Nucleus accumbens (tissue), 56 donors: ENCODE measurements around the gene MAST2.

Source experiments
- DNase-seq, 56 donors: peaks; one replicate each; lab custom pipeline; 2025; lab: John Stamatoyannopoulos, UW

The MAST2 gene

DNA sequence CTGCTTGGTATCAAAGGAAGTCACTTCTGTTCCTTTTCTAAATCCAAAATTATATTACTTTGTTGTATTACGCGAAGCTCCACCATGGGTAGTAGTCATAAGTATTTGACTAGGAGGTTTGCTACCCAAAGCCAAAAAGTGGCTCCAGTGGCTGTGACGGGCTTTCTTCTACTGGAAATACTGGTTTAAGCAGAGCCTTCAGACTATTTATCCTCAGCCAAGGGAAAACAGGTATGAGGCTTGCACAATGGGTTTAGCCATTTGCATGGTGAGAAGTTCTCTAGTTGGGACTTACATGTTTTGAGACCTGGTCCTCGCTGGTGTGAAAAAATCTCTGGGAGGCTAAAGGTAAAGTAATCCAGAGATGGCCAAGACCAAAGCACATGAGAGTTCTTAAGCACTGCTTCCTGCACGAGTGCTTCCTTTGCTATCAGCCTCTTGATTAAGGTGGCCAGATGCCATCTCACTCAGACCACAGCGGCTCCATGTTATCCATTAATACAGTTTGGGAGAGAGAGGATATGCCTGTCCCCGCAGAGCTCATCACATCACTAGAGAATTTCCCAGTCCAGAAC, 207.8 kb downstream of the MAST2 start:
- no peak for DNase-seq

DNA sequence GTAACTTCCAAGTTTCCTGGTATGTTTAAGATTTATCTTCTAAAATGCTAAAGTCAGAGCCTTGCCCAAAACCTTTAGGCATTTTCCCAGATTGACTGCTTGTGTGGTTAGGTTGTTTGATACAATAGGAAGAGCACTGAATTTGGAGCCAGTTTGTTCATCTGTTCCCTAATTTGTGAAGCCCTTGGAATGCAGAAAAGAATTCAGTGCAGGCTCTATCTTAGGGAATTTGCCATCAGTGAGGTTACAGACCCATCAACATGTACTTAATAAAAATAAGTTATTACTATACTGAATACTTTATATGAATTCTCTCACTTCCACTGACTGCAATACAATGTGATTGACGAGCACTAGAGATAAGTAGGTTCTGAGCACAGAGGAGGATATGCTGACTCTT, 208.8 kb downstream of the MAST2 start:
- no peak for DNase-seq

- no peak for DNase-seq
These were observed 210.2 kb downstream of the MAST2 start for GRCh38 chr1:46013581-46013980.

DNA sequence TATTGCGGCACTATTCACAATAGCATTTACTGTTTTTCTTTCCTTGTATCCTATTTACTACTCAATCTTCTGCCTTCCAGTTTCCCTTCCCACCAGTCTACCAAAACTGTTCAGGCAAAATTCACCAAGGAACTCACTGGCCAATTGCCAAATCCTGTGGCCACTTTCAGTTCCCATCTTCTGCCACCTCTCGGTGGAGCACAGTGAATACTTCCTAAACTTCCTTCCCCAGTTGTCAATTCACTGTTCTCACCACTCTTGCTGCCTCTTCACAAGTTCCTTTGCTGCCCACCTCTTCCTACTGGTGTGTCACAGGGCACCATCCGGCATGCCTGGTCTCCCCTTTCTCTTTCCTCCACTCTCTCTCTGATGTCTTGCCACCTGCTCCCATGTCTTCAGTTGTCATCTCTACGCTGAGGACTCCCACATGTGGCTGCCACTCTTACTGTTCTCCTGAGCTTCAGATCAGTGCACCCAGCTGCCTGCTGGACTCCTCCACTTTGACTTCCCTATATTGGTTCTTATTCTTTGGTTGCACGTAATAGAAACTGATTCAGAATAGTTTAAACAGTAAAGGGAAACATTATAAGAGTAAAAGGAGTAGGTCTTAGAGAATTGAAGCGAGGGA, 214.6 kb downstream of the MAST2 start:
- DNase-seq: no peak

DNA sequence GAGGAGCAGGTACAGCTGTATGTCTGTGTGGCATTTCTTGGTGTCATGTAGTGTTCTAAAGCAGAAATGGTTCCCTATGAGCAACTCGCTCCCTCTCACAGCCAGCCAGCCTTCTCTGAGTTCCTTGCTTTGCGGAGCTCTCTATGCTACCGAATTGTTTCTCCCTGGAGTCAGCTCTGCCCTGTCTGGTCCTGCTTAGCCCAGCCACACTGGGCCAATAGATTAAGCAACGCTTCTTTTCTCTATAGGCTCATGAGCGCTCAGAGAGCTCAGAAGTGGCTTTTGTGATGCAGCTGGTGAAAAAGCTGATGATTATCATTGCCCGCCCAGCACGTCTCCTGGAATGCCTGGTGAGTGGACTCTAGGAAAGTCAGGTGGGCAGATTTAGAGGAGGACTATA, 215.9 kb downstream of the MAST2 start:
- DNase-seq: no peak

- no peak for DNase-seq
These were observed 216.6 kb downstream of the MAST2 start for GRCh38 chr1:46020010-46020409.

GRCh38 chr1:46021046-46021996, 217.9 kb downstream of the MAST2 start:
- no peak for DNase-seq

DNA sequence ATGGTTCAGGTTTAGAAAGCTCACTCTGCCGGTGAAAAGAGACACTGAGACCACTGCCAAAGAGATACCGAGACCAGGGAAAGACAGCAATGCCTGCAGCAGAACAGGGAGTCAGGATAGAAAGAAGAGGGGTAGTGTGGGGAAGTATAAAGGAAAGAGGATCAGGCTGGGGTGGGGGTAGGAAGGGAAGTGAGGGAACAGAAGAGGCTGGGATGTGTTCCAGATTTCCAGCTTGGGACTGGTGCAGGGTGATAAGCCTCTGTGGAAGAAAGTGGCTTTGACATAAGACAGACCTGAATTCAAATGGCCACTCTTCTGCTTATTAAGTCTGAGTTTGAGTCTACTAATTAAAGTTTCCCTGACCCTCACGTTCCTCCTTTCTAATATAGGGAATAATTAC, 223.1 kb downstream of the MAST2 start:
- no peak for DNase-seq

- no peak for DNase-seq
These were observed 224.6 kb downstream of the MAST2 start for GRCh38 chr1:46027788-46028573.

DNA sequence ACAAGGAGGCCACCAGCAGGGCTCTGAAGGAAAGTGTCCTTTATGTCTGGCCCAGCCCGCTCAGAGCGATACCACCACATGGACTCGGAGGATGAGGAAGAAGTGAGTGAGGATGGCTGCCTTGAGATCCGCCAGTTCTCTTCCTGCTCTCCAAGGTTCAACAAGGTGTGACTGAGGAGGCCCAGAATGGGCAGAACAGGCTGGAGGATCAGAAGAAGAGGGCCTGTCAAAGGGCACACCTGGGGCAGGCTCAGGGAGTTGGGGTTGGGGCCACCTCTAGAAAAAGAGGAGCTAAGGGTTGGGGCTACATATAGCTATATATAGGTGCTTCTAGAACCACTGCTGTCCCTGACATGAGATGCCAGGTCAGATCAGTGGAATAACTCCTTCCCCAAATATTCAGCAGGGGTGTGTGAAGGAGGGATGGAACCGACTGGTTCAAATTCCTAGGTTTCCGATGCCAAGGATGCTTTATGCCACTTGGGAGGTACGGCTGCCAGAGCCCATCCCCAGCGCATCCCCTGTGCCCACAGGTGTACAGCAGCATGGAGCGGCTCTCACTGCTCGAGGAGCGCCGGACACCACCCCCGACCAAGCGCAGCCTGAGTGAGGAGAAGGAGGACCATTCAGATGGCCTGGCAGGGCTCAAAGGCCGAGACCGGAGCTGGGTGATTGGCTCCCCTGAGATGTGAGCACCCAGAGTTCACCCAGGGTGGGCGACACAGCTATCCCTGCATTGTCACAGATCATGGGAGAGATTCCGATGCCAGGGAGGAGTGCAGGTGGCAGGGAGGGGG, 226.9 kb downstream of the MAST2 start:
- DNase-seq: no peak

DNA sequence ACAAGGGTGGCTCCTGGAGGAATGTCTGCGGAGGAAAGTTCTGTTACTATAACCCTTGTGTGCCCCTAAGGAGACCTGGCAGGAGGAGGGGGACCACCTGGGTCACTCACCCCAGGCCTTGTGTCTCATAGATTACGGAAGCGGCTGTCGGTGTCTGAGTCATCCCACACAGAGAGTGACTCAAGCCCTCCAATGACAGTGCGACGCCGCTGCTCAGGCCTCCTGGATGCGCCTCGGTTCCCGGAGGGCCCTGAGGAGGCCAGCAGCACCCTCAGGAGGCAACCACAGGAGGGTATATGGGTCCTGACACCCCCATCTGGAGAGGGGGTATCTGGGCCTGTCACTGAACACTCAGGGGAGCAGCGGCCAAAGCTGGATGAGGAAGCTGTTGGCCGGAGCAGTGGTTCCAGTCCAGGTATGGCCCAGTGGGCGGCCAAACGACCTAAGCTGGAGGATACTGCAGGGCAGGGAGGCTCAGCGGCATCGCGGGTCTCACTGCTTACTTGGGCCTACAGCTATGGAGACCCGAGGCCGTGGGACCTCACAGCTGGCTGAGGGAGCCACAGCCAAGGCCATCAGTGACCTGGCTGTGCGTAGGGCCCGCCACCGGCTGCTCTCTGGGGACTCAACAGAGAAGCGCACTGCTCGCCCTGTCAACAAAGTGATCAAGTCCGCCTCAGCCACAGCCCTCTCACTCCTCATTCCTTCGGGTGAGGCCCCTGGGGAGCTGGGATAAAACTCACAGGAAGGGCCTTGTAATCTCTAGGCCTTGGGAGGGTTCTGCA, 227.7 kb downstream of the MAST2 start:
- DNase-seq: no peak

GRCh38 chr1:46034601-46035516, 231.4 kb downstream of the MAST2 start:
- no peak for DNase-seq

DNA sequence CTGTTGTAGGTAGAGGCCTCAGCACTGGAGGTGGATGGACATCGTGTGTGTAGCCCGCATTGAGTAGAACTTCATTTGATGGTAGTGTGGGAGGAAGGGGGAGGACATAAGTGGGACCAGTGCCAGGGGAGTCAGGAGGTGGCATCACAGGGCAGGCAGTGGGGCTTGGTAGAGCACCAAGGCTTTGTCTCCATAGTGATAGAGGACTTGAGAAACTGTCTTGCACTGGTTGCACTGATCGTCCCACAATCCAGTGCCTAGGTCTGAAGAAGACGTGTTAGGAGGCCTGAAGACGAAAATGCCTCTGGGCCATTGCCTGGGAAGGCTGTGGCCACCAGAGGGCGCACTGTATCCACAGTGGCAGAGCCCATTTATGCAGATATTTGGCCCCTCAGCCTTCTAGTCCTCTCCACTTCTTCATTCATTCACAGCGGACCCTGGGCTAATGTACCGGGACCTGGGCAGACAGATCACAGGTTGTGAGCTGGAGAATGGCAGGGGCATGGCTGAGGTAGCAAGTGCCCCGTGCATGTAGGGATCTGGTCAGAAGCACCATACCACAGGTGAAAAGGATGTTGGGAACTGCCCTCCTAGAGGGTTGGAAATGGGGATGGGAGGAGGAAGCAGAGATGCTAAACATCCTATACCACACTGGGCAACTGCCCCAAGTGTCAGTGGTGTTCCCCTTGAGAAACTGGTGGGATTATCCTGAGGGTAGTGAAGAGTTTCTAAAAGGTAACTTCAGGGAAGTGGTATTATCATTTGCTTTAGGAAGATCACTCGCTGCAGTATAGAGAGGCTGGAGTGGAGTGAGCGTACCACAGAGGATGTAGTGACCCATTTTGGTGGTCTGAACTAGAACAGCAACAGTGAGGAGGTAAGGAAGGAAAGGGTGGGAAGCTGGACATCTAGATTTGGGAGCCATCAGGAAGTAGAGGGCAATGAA, 233.8 kb downstream of the MAST2 start:
- peak in 54 of 56 donors; percentile 10 to 92 (median 69) for DNase-seq

GRCh38 chr1:46039571-46040052, 236.2 kb downstream of the MAST2 start:
- DNase-seq: no peak

GRCh38 chr1:46041551-46041950, 238.1 kb downstream of the MAST2 start:
- DNase-seq: no peak

GRCh38 chr1:46041974-46042373, 238.6 kb downstream of the MAST2 start:
- DNase-seq: peak in 1 of 56 donors; percentile 15
